HS-27A (cell line): Measurements from ENCODE around the gene MX2.

Experiments used
- DNase-seq: peaks from one replicate; pipeline ENCODE4 v3.0.0-alpha.2; 2012; ENCODE audit warnings: low read depth, missing footprints

MX2 gene

DNA sequence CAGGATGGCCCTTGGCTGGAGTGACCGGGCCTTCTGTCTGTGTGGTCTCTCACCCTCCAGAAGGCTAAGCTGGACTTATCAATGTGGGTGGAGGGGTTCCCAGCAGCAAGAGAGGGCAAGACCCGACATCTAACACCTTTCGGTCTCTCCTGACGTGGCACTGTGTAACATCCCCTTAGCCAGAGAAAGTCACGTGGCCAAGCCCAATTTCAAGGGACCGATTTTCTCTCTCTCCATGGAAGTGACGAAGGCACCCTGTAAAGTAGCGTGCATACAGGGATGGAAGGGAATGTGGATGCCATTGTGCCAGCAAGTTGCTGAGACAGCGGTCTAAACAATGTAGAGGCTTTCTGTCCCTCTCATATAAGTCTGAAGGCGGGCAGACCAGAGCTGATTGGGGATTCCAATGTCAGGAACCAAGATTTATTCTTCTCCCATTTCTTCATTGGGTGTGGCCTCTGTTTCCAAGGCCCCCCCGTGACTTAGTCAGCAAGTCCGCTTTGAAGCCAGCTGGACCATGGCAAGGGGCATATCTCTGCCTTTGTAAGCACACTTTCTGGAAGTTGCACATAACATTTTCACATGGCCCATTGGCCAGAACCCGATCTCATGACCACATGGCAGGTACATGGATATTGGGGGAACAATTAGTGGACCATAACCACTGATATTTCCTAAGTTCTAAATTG is 76.7 kb downstream of the MX2 start:
- no peak for DNase-seq

DNA sequence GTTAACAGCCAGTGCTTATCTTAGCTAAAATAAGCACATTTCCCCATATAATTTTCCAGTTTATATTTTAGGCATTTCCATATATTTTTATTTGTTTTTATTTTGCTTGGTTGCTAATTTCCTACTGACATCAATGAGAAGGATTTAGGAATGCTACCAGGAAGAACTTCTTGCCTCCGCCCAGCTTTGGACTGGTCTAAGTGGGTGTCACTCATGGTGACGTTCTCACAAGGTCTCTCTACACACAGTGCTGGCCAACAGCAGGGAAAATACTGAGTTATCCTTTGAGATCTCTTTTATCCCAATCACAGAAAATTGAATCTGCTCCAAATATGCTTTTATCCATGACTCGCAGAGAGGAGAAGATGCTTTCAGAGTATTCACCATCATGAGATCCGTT is 77.4 kb downstream of the MX2 start:
- DNase-seq = no peak

DNA sequence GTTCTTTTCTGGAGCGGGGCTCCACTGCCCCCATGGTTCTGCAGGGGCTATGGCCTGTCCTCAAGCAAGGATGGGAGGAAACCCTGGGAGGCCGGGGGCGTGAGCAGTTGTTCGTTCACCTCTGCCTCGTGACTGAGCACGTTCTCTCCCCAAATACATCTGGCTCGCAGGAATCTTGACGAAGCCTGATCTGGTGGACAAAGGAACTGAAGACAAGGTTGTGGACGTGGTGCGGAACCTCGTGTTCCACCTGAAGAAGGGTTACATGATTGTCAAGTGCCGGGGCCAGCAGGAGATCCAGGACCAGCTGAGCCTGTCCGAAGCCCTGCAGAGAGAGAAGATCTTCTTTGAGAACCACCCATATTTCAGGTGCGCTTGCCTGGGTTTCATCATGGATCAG is 79.7 kb downstream of the MX2 start:
- no peak for DNase-seq

DNA sequence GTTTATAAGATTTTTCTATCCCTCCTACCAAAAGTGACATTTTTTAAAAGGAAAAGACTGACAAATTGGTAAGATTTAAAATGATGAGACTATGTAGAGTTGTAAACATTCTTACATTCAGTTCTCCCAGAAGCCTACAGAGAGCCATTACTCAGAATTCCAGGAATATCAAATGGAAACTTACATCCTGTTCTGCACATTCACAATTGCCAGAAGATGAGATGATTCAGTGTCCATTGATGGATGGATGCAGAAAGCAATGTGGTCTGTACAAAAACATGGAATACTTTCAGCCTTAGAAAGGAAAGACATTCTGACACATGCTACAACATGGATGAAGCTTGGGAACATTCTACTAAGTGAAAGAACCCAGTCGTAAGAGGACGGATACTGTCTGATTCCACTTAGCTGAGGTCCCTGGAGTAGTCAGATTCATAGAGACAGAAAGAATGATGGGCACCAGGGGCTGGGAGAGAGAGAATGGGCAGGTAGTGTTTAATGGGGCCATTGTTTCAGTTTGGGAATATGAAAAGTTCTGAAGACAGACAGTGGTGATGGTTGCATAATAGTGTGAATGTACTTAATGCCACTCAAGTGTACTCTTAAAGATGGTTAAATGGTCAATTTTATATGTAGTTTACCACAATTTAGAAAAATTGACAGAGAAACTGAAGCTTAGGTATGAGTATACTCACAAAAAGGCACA is 80.8 kb downstream of the MX2 start:
- DNase-seq = no peak

DNA sequence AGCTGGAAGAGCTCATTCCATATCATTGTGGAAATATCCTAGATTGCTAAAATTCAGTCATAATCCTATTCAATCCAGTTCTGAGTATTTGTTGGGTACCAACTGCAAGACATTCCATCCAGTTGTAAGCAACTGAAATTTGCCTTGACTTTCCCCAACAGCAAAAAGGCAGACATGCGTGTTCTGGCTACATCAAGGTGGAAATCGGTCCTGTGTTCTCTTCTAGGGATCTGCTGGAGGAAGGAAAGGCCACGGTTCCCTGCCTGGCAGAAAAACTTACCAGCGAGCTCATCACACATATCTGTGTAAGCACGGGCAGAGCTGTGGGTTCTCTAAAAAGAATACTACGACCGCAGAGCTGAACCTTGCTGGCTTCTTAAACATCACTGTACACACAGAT is 81.7 kb downstream of the MX2 start:
- DNase-seq = no peak

DNA sequence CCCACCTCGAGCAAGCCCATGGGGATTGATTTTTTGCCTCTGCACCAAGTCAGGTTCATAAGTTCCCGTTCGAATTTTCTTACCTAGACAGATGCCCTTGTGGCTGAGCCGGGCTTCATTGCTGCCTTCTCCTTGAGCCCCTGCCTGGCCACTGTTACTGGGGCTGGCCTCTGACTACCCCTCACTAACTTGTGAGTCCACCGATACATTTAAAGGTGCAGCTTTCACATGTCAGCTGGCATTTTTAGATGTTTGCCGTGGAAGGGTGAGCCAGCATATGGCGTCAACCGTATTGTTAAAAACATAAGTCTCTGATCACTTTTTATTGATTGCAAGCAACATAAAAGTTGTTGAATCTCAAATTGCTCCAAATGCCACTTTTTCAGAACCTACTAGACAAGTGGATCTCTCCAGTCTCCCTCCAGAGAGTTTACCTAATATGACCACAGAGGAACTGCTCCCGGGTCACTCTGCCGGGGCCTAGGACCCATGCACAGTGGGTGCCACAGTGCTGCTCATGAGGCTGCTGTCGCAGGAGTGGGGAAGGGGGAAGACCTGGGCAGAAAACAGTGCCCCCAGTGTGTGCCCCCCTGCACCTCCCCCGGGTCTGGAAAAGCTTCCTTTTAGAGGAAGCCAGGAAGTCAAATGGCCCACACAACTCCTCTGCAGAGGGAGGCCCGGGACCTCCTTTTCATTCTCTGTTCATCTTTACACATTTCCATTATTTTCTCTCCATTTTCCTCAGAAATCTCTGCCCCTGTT is 83.1 kb downstream of the MX2 start:
- DNase-seq = no peak

DNA sequence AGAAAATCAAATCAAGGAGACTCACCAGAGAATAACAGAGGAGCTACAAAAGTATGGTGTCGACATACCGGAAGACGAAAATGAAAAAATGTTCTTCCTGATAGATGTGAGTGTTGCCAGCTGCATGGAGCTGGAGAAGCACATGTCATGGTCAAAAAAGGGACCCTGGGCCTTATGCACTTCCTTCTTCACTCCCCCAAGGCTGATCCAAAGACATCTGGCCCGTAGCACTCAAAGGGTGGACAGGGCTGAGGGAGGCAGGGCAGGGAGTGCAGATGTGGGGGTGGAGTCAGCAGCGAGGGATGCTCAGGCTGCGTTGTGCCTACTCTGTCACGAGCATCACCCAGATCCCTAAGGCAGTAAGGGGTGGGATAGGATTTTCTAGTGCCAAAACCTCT is 83.6 kb downstream of the MX2 start:
- DNase-seq = no peak

DNA sequence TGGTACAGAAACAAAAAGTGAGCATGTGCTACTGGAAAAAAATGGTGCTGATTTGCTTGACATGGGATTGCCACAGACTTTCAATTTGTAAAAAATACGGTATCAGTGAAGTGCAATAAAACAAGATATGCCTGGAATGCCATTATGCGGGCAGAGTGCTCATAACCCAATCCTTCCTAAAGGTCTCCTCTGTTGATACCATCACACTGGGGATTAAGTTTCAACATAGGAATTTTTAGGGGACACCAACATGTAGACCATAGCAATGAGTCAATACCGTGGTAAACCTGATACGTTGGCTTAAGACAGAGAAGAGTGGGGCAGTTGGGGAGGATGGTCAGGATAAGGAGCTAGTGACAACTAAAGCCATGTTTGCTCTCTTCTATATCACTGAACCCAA is 84.8 kb downstream of the MX2 start:
- DNase-seq = no peak

DNA sequence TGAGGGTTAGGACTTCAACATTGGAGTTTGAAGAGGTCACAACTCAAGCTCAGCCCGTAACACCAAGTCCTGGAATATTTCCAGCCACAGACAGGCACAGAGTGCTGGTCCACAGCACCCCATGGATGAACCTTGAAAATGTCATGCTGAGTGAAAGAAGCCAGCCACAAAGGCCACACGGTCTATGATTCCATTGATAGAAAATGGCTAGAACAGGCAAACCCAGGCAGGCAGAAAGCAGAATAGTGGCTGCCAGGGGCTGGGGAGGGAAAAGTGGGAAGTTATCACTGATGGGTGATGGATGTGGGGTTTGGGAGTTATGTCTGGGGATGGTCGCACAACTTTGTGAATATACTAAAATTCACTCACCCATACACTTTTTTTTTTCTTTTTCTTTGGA is 85.5 kb downstream of the MX2 start:
- no peak for DNase-seq

DNA sequence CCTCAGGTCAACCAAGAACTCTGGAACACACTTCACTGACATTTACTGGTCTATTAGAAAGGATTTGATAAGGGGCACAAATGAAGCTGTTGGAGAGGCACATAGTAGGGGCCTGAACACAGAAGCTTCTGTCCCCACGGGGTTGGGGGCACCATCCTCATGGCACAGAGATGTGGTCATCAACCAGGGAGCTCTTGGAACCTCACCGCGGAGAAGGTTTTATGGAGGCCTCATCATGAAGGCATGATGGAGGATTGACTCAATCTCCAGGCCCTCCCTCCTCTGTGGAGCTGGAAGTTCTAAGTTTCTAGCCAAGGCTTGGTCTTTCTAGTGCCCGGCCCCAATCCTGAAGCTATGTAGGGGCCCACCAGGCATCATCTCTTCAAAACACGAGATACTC is 87.8 kb downstream of the MX2 start:
- no peak for DNase-seq

DNA sequence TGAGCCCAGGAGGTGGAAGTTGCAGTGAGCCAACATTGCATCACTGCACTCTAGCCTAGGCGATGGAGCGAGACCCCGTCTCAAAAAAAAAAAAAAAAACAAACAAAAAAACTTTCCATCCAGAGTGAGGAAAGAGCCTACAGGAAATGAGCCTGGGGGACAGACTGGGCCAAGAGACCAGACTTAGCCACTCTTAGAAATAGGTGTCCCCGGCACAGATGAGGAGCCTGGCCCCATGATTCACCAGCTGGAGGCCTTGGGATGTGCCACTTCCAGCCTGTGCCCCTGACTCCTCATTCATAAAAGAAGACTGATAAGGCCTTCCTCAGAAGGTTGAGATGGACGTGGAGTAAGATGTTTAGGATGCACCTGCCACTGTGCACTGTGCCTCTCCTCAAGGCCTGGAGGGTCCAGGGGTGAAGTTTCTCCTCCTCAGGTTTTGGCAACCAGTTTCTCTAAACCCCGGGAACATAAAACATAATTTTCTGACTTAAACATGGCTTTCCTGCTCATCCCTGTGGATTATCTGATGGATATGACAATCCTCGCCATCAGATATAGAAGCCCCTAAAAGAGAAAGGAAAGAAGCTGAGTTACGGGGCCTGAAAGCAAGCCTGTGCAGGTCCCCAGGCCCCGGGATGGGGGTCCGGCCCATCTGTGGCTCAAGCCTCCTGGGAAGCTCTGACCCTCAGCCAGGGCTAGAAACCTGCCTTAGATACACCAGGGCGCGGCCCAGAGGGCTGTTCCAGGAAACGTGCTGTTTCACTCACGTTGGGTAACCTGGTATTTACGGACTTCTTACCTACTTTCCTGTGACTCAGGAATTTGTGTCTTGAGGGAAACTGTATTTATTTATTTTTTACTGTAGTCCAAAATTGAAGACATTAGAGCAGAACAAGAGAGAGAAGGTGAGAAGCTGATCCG is 90.2 kb downstream of the MX2 start:
- DNase-seq = no peak

DNA sequence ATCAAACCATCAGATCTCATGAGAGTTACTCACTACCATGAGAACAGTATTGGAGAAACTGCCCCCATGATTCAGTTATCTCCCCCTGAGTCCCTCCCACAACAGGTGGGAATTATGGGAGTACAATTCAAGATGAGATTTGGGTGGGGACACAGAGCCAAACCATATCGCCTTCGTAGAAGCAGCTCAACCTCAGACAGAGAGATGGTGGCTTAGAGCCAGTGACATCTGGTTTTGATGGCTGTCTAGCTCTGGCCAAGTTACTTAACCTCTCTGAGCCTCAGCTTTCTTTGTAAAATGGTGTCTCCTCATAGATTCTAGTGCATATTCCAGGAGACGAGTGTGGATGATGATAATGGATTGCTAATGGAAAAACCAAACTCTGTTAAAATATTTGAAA is 91.4 kb downstream of the MX2 start:
- no peak for DNase-seq

DNA sequence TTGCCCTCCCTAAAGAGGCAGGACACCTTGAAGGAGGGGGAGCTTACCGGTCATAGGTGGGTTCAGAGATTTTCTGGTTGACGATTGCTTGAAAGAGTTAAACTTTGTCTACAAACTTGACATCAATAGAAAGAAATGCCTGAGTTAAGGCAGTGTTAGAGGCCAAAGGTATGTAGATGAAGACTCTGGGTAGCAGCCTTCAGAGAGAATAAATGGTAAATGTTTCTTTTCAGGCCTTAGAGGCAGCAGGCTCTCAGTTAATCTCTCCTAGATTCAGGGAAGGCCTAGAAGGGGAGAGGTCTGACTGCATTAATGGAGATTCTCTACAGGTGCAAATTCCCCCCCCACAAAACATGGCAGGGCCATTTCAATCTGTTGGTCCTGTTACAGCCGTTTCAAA is 91.9 kb downstream of the MX2 start:
- no peak for DNase-seq

DNA sequence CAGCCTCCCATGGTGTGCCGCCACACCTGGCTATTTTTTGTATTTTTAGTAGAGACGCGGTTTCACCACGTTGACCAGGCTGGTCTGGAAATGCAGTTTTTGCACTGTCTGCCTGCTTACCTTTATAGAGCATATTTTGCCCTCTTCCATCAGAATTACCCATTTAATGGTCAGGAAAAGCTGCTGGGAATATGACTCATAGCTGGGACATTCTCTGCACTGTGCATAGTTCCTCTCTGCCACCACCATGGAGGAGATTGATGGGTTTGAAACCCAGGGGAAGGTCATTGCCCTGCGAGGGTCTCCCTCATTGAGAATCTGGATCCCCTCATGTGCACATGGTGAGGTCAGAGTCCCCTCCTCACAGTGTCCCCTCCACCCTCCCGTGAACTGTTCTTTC is 96.3 kb downstream of the MX2 start:
- DNase-seq = no peak

DNA sequence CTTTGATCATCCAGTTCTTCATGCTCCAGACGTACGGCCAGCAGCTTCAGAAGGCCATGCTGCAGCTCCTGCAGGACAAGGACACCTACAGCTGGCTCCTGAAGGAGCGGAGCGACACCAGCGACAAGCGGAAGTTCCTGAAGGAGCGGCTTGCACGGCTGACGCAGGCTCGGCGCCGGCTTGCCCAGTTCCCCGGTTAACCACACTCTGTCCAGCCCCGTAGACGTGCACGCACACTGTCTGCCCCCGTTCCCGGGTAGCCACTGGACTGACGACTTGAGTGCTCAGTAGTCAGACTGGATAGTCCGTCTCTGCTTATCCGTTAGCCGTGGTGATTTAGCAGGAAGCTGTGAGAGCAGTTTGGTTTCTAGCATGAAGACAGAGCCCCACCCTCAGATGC is 96.7 kb downstream of the MX2 start:
- no peak for DNase-seq
